T-helper 2 cell (primary cell): ENCODE data around the gene AMY2B.
"Not testable (repeated sequence)": the region's sequence is repeated elsewhere in the genome, so short reads cannot be mapped to it uniquely, and the experiment has no call there.

Experiments
- DNase-seq, 5 experiments: peaks; one replicate each; pipeline versions ENCODE4 v3.0.0 to v3.0.0-alpha.2; 2012 to 2022

AMY2B gene

GRCh38 chr1:103627436-103627835, 56.0 kb downstream of the AMY2B start:
- not testable (repeated sequence) for DNase-seq
